Transverse colon (tissue), 4 donors: ENCODE measurements around the gene NRG2. TPM values are rescaled to one million over a fixed set of nuclear protein-coding genes. Genes with fewer than 3 reads are reported as not detected.

Source experiments
- DNase-seq: peaks from one replicate; pipeline ENCODE4 v3.0.0-alpha.2; 2019
- H3K27ac ChIP-seq, 4 donors: fragments of 200-600 bp; sonication (generic); 2 replicates each; pipeline ENCODE4 v1.5.1; 2016 to 2018; ENCODE audit warnings: inconsistent platforms in 4 of 4
- H3K27me3 ChIP-seq: fragments of 200-600 bp; sonication (generic); 2 replicates; pipeline ENCODE4 v1.5.1; 2017; ENCODE audit warnings: inconsistent platforms
- H3K36me3 ChIP-seq, 4 donors: fragments of 200-600 bp; sonication (generic); 2 replicates each; pipeline ENCODE4 v1.5.1; 2017 to 2019; ENCODE audit warnings: inconsistent platforms in 4 of 4
- H3K4me1 ChIP-seq, 4 donors: fragments of 200-600 bp; sonication (generic); 2 replicates each; pipeline ENCODE4 v1.5.1; 2017 to 2020; ENCODE audit warnings: inconsistent platforms in 4 of 4
- H3K4me3 ChIP-seq, 4 donors: fragments of 200-600 bp; sonication (generic); 1 replicate in 1 of 4; 2 replicates in 3 of 4; pipeline versions ENCODE4 v1.5.1 to v1.6.1; 2017 to 2019; ENCODE audit warnings: inconsistent platforms in 4 of 4
- H3K9me3 ChIP-seq, 2 donors: fragments of 200-600 bp; sonication (generic); 2 replicates each; pipeline ENCODE4 v1.5.1; 2017 to 2019; ENCODE audit warnings: inconsistent platforms in 2 of 2
- CTCF ChIP-seq, 5 experiments: fragments of 200-600 bp in 3 of 5; fragments of 450-650 bp in 2 of 5; sonication (generic) in 3 of 5; IDR thresholded peaks; 1 replicate in 2 of 5; 2 replicates in 3 of 5; pipeline ENCODE4 v1.5.1; 2016 to 2017; ENCODE audit warnings: antibody characterized with exemption in 5 of 5, inconsistent platforms in 3 of 5, mild to moderate bottlenecking in 2 of 5, moderate library complexity in 1 of 5
- EP300 ChIP-seq: sonication (generic); formaldehyde crosslinking; IDR thresholded peaks from one replicate; pipeline ENCODE4 v1.6.1; 2017; ENCODE audit warnings: antibody characterized with exemption, low read depth
- POLR2A ChIP-seq: fragments of 450-650 bp; IDR thresholded peaks from one replicate; pipeline ENCODE4 v1.6.1; 2016; ENCODE audit warnings: antibody characterized with exemption, mild to moderate bottlenecking, moderate library complexity
- POLR2AphosphoS5 ChIP-seq, 3 donors: sonication (generic); formaldehyde crosslinking; IDR thresholded peaks; one replicate each; pipeline ENCODE4 v1.6.1; 2016; ENCODE audit warnings: antibody characterized with exemption in 3 of 3
- WGBS, 2 donors: methylation state at CpG; one replicate each; pipeline ENCODE4 v1.1.5; 2018; ENCODE audit warnings: low coverage in 1 of 2; 5-methylcytosine and 5-hydroxymethylcytosine counted together
- in situ Hi-C, 4 donors: fragments of 200-750 bp; cut with MboI; loops; one replicate each; pipeline versions ENCODE4 v1.15.0 to v1.15.1; 2017; ENCODE audit warnings: low sequenced_read_pairs in 3 of 4, low pct_ligation_motif_present in 1 of 4, low pct_unique_long_range_greater_than_20kb in 1 of 4
- intact Hi-C: fragments of 100-400 bp; cut with DNase I; formaldehyde crosslinking; loops from one replicate; pipeline ENCODE4 v1.15.1; 2023; ENCODE audit warnings: low total_unique reads
- total RNA-seq, 4 donors: library from RNA; depleted of rRNA; stranded (reverse); fragments of >200 nt; gene quantifications; one replicate each; pipeline ENCODE4 v1.1.0, GENCODE V29; 2016

The NRG2 gene
- total RNA-seq, 4 donors from 2014 or later: 0.68 to 12.3 (median 0.95) TPM; not detected in 1

DNA sequence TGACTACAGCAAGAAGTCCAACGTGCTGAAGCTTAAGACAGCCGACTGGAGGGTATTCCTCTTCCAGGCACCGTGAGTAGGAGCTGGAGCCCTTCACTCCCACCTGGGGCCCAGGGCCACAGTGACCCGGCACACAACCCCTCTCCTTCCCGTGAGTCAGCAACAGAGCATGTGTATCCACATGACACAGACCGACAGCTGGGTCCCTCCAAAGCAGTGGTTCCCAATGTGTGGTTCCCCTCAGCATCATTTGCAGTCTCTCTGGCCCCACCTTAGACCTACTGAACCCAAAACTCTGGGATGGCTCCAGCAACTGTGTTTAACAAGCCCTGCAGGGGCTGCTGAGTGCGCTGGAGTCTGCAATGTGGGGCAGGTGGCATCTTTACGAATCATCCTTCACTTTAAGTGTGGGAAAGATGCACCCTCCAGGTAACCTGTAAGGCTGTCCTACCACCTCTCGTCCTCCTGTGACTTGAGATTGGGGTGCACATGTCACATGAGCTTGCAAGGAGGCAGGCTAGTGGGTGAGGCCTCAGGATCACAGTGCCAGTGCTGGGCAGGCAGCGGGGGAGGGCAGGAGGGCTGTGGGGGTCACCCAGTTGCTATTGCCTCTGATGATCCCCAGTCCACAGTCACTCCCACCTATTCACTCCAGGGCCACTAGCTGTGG lies 205.3 kb downstream of the NRG2 start:
- H3K27ac ChIP-seq: no peak overlapping the region
- DNase-seq: no peak
- no peaks in the 10 kb centered on the region for H3K36me3 ChIP-seq
- no peak overlapping the region for H3K4me3 ChIP-seq
- WGBS, 2 donors: 92% methylated on average over 10 of the region's 10 CpGs; no CpG with 5 or more reads in 1 of the 2 donors
- no peaks in the 10 kb centered on the region for H3K4me1 ChIP-seq
- peaks cover 3% of the 10 kb centered on the region for H3K27me3 ChIP-seq
- TF ChIP-seq POLR2A: no peak
- TF ChIP-seq POLR2AphosphoS5 (IDR thresholded peaks at IDR 0.05): no peak
- no peak for TF ChIP-seq EP300
- no peak for TF ChIP-seq CTCF (IDR thresholded peaks at IDR 0.05)
- intact Hi-C loops (no loop called here), in situ Hi-C loops (no loop called here)
- H3K9me3 ChIP-seq: no peaks in the 10 kb centered on the region

DNA sequence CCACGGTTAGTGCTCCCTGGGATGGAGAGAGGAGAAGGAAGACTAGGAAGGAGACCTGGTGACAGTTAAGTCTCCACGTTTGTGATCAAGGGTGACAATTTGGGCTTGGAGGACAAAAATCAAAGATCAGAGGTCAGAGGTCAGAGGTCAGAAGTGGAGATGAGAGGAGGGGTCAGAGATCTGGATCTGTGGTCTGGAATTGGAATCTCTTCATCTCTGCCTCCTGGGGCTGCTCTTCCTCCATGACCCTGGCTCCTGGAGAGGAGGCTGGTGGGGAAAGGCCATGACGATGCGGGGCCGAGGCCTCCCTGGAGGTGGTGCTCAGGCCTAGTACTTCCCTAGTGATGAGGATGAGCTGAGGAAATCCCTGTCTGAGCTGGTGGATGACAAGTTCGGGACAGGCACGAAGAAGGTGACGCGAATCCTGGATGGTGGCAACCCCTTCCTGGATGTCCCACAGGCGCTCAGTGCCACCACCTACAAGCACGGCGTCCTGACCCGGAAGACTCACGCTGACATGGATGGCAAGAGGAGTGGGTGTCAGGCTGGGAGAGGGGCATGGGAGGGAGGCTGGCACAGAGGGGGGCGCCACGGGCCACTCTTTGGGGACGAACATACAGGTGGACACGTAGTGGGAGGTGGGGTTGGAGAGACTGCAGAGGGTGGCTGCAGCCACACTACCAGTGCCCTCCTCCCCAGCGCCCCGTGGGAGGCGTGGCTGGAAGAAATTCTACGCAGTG lies 206.5 kb downstream of the NRG2 start:
- no peak for DNase-seq
- no peaks in the 10 kb centered on the region for H3K9me3 ChIP-seq
- H3K27me3 ChIP-seq: peaks cover 3% of the 10 kb centered on the region
- no peaks in the 10 kb centered on the region for H3K4me1 ChIP-seq
- no peak for TF ChIP-seq EP300
- TF ChIP-seq POLR2A: no peak
- no peak for TF ChIP-seq CTCF (IDR thresholded peaks at IDR 0.05)
- intact Hi-C loops: no loop called here
- in situ Hi-C loops: no loop called here
- H3K27ac ChIP-seq: no peak overlapping the region
- WGBS, 2 donors: 95% methylated on average over 22 of the region's 22 CpGs; no CpG with 5 or more reads in 1 of the 2 donors
- H3K36me3 ChIP-seq: no peaks in the 10 kb centered on the region
- H3K4me3 ChIP-seq: no peak overlapping the region

DNA sequence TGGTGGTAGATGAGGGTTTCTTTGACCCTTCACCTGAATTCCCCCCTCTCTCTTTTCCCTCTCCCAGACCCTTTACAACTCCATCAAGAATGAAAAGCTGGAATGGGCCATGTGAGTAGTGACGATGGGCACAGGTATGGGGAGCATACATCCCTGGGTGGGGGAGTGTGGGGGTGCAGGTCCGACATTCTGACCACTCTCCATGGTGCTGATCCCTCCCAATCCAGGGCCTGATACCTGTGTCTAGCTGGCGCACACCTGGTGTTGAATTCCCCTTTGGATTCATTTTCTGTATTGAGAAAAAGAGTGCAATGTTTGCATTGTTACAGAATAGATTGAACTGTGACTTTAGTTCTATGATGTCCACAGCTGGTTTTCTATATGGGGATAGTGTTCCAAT lies 207.4 kb downstream of the NRG2 start:
- in situ Hi-C loops: no loop called here
- no peak for TF ChIP-seq POLR2AphosphoS5 (IDR thresholded peaks at IDR 0.05)
- no peak for TF ChIP-seq EP300
- no peaks in the 10 kb centered on the region for H3K9me3 ChIP-seq

DNA sequence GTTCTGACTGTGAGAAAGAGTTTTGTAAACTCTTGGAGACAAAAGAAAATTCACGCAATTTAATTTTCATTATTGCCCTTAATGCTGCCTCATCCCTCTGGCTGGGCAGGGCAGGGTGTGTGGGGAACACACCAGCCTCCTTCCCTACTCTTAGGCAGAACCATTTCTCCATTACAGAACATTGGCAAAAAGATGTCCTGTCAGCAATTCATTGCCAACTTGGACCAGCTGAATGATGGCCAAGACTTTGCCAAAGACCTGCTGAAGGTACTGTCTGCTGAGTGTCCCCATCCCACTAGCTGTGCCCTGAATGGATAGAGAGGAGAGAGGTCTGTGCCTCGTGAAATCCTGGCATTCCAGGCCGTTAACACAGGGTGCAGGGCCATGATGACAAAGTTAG lies 209.6 kb downstream of the NRG2 start:
- H3K27ac ChIP-seq: no peak overlapping the region
- no peak for TF ChIP-seq EP300
- no peak for TF ChIP-seq POLR2A
- no peak for TF ChIP-seq CTCF (IDR thresholded peaks at IDR 0.05)
- TF ChIP-seq POLR2AphosphoS5 (IDR thresholded peaks at IDR 0.05): no peak
- peaks cover 3% of the 10 kb centered on the region for H3K27me3 ChIP-seq
- H3K9me3 ChIP-seq: no peaks in the 10 kb centered on the region
- H3K4me3 ChIP-seq: no peak overlapping the region
- in situ Hi-C loops: no loop called here
- DNase-seq: no peak
- intact Hi-C loops: no loop called here
- H3K36me3 ChIP-seq: no peaks in the 10 kb centered on the region
- WGBS, 2 donors: 59 to 88% methylated on average over 1 to 3 of the region's 3 CpGs
- no peaks in the 10 kb centered on the region for H3K4me1 ChIP-seq

More for the DNA sequence above, 207.4 kb downstream of the NRG2 start:
- 53 to 100% methylated on average over 1 to 3 of the region's 3 CpGs for WGBS, 2 donors
- H3K27ac ChIP-seq: no peak overlapping the region
- no peak overlapping the region for H3K4me3 ChIP-seq
- intact Hi-C loops: no loop called here
- H3K27me3 ChIP-seq: peaks cover 3% of the 10 kb centered on the region
- H3K36me3 ChIP-seq: no peaks in the 10 kb centered on the region
- no peak for DNase-seq
- no peaks in the 10 kb centered on the region for H3K4me1 ChIP-seq
